K562 (cell line): ENCODE results near the gene KMT2E. TPM values are rescaled to one million over a fixed set of nuclear protein-coding genes. Genes with fewer than 3 reads are reported as not detected.

Experiments
- ATAC-seq: fragments of 200-7000 bp; cut with Tn5 transposase; 3 replicates; pipeline ENCODE4 v1.9.1; 2020; ENCODE audit warnings: moderate library complexity
- BruUV-seq: library from RNA; stranded (reverse); fragments of 400-500 nt; replicated peaks from 2 replicates; lab custom pipeline; 2021; lab: Mats Ljungman, UMichigan
- CTCF ChIA-PET: fragments of 300-600 bp; formaldehyde crosslinking; extraction: SDS; loops from one replicate; lab custom pipeline; 2021; ENCODE audit warnings: low intra/inter-chr PET ratio; lab: Yijun Ruan, JAX
- POLR2A ChIA-PET: fragments of 300-600, 350-650 bp; sonication (Branson Sonifier 250); formaldehyde crosslinking; extraction: SDS; loops from one replicate; lab custom pipeline; 2021; ENCODE audit warnings: antibody characterized with exemption, inconsistent platforms; lab: Yijun Ruan, JAX
- DNase-seq, 4 experiments: peaks; one replicate each; pipeline versions ENCODE4 v3.0.0 to v3.0.0-alpha.2; 2011 to 2018; ENCODE audit warnings: low spot score in 3 of 4, mixed read lengths in 3 of 4; ENCODE audit errors: extremely low read depth in 1 of 4
- FAIRE-seq: peaks from 2 replicates; lab custom pipeline; 2011; peaks lifted over from hg19 to GRCh38; lab: Jason Lieb, UNC
- H2AFZ ChIP-seq: 2 replicates; pipeline ENCODE4 v1.6.0; 2011; ENCODE audit warnings: low read depth, low read length, control low read depth, inconsistent platforms
- H3K27ac ChIP-seq: fragments of 200-600 bp; 3 replicates; pipeline ENCODE4 v1.8.0; 2011; ENCODE audit warnings: low read depth, mild to moderate bottlenecking, control low read depth, inconsistent platforms, low read length, moderate library complexity, mixed read lengths; ENCODE audit errors: extremely low read depth
- H3K27me3 ChIP-seq, 2 experiments: fragments of 300-600 bp in 1 of 2; 2 replicates in 1 of 2; 3 replicates in 1 of 2; pipeline versions ENCODE4 v1.6.0 to v1.8.0; 2011; ENCODE audit warnings: inconsistent platforms in 2 of 2, low read length in 2 of 2, mild to moderate bottlenecking in 1 of 2, mixed read lengths in 1 of 2, moderate library complexity in 1 of 2; ENCODE audit not compliant: control insufficient read depth in 2 of 2, insufficient read depth in 2 of 2
- H3K36me3 ChIP-seq: fragments of 300-600 bp; 3 replicates; pipeline ENCODE4 v1.8.0; 2011; ENCODE audit warnings: mild to moderate bottlenecking, low read length, inconsistent platforms; ENCODE audit not compliant: control insufficient read depth, insufficient read depth
- H3K4me1 ChIP-seq, 2 experiments: fragments of 200-600 bp in 1 of 2; replicated peaks in 1 of 2; 2 replicates in 1 of 2; 3 replicates in 1 of 2; pipeline versions ENCODE4 v1.5.1 to v1.8.0; 2011; ENCODE audit warnings: inconsistent platforms in 2 of 2, low read length in 2 of 2, mild to moderate bottlenecking in 1 of 2, mixed read lengths in 1 of 2, moderate library complexity in 1 of 2; ENCODE audit not compliant: control insufficient read depth in 2 of 2, insufficient read depth in 2 of 2
- H3K4me2 ChIP-seq: 2 replicates; pipeline ENCODE4 v1.6.1; 2011; ENCODE audit warnings: low read length, control low read depth, inconsistent platforms, mixed read lengths; ENCODE audit not compliant: insufficient read depth
- H3K4me3 ChIP-seq: fragments of 200-600 bp; sonication (generic), shearing (Covaris generic); 2 replicates; pipeline ENCODE4 v1.5.1; 2016; ENCODE audit warnings: control low read depth, inconsistent platforms
- H3K79me2 ChIP-seq: fragments of 200-600 bp; 3 replicates; pipeline ENCODE4 v1.8.0; 2011; ENCODE audit warnings: low read length, inconsistent platforms; ENCODE audit not compliant: control insufficient read depth, insufficient read depth
- H3K9ac ChIP-seq, 2 experiments: 2 replicates each; pipeline versions ENCODE4 v1.6.0 to v1.6.1; 2011; ENCODE audit warnings: low read depth in 2 of 2, low read length in 2 of 2, control low read depth in 1 of 2, inconsistent platforms in 1 of 2, mild to moderate bottlenecking in 1 of 2, mixed read lengths in 1 of 2; ENCODE audit not compliant: insufficient read depth in 1 of 2
- H3K9me1 ChIP-seq: one replicate; pipeline ENCODE4 v1.6.0; 2011; ENCODE audit warnings: inconsistent platforms, mild to moderate bottlenecking, low read length, moderate library complexity; ENCODE audit not compliant: control insufficient read depth, insufficient read depth
- H3K9me3 ChIP-seq: replicated peaks from 2 replicates; pipeline ENCODE4 v1.5.1; 2011; ENCODE audit warnings: low read depth, low read length, inconsistent platforms; ENCODE audit not compliant: control insufficient read depth, insufficient read depth
- H4K20me1 ChIP-seq: replicated peaks from 2 replicates; pipeline ENCODE4 v1.6.1; 2011; ENCODE audit warnings: low read length, inconsistent platforms, mixed read lengths; ENCODE audit not compliant: control insufficient read depth, insufficient read depth
- ARID4B ChIP-seq: sonication (generic); formaldehyde crosslinking; IDR thresholded peaks from 2 replicates; pipeline ENCODE4 v1.8.0; 2022; ENCODE audit warnings: mild to moderate bottlenecking, missing genetic modification reagents
- CBX8 ChIP-seq: fragments of 200-600 bp; sonication (generic); IDR thresholded peaks from 2 replicates; pipeline ENCODE4 v1.6.1; 2012; ENCODE audit warnings: borderline replicate concordance, mixed run types, low read depth, mild to moderate bottlenecking, moderate library complexity, mixed read lengths, low read length, control low read depth, inconsistent platforms; ENCODE audit not compliant: poor library complexity, severe bottlenecking; ENCODE audit errors: extremely low read depth
- DPF2 ChIP-seq: fragments of 450-650 bp; IDR thresholded peaks from 2 replicates; pipeline ENCODE4 v1.6.1; 2016
- ERF ChIP-seq: fragments of 450-650 bp; formaldehyde crosslinking; IDR thresholded peaks from 2 replicates; pipeline ENCODE4 v1.4.0; 2020; ENCODE audit warnings: mild to moderate bottlenecking, mixed read lengths
- GMEB1 ChIP-seq: fragments of 250-450 bp; sonication (Bioruptor Pico); IDR thresholded peaks from 2 replicates; pipeline ENCODE4 v1.4.0; 2020; ENCODE audit warnings: mild to moderate bottlenecking
- SRSF9 ChIP-seq: fragments of 200-400 bp; formaldehyde crosslinking; IDR thresholded peaks from 2 replicates; pipeline ENCODE4 v1.6.1; 2017; ENCODE audit warnings: low read depth, low read length, borderline replicate concordance
- ZNF444 ChIP-seq: fragments of 250-450 bp; sonication (Bioruptor Pico); IDR thresholded peaks from 2 replicates; pipeline ENCODE4 v1.4.0; 2020; ENCODE audit warnings: mild to moderate bottlenecking, moderate library complexity
- ZNF512 ChIP-seq: IDR thresholded peaks from 2 replicates; pipeline ENCODE4 v1.6.1; 2016; ENCODE audit warnings: missing genetic modification characterization, missing compliant biosample characterization
- ZNF592 ChIP-seq: fragments of 450-650 bp; IDR thresholded peaks from 2 replicates; pipeline ENCODE4 v1.6.1; 2017; ENCODE audit warnings: antibody characterized with exemption, mild to moderate bottlenecking
- WGBS: fragments of 100-300 bp; shearing (Covaris generic); methylation state at CpG from one replicate; pipeline ENCODE4 v1.1.6; 2016; ENCODE audit warnings: low coverage, mixed read lengths; ENCODE audit not compliant: insufficient coverage; ENCODE audit errors: missing lambda C conversion rate; 5-methylcytosine and 5-hydroxymethylcytosine counted together
- in situ Hi-C: fragments of 300-500 bp; cut with MboI; formaldehyde crosslinking; loops from 4 replicates; pipeline ENCODE4 v1.15.0; 2018; ENCODE audit warnings: inconsistent platforms, mixed read lengths
- intact Hi-C: fragments of 100-400 bp; cut with micrococcal nuclease; formaldehyde crosslinking; loops from 2 replicates; pipeline ENCODE4 v1.14.2; 2022
- polyA plus RNA-seq, 8 experiments: library from polyadenylated mRNA; depleted of rRNA in 4 of 8; stranded (reverse) in 5 of 8; unstranded in 3 of 8; fragments of >200 nt; fragmentation: Nextera tagmentation in 2 of 8; fragmentation: Illumina TruSeq in 1 of 8; extraction: Ambion mirVana in 2 of 8; extraction: Trizol in 1 of 8; gene quantifications; 2 replicates each; pipeline versions ENCODE4 v1.2.1 to v1.2.3, GENCODE V29; 2011 to 2014; ENCODE audit warnings: inconsistent platforms in 1 of 8, missing spikeins in 1 of 8
- total RNA-seq, 7 experiments: library from RNA; depleted of rRNA in 6 of 7; stranded (reverse); fragments of >200 nt in 6 of 7; fragmentation: Illumina TruSeq in 2 of 7; extraction: Trizol in 2 of 7; gene quantifications; 2 replicates each; pipeline versions ENCODE4 v1.2.1 to v1.2.3, GENCODE V29; 2011 to 2021; ENCODE audit warnings: low replicate concordance in 1 of 7

KMT2E gene
- total and polyA plus RNA-seq, 9 of the 15 experiments (the other 6 are each of a cell fraction or from before 2014, with no cell fraction given): 8.9 to 55.3 (median 38.1) TPM

- WGBS: 9% methylated on average over 1 of the region's 1 CpG
- no peak for DNase-seq
- Histone ChIP-seq H3K9me3 (no peaks in the 10 kb centered on the region), H3K4me2 (no peak overlapping the region), H4K20me1 (0 out of 2 replicates have a peak, but pooled peaks cover 4% of the 10 kb centered on the region), H2AFZ (no peak overlapping the region), H3K9ac (no peak overlapping the region), H3K4me3 (no peak overlapping the region), H3K27me3 (no peaks in the 10 kb centered on the region), H3K36me3 (peaks cover 9% of the 10 kb centered on the region; the same call in 1 of the 3 replicates), H3K9me1 (no peaks in the 10 kb centered on the region), H3K27ac (no peak overlapping the region), H3K4me1 (peaks cover 11 to 19% of the 10 kb centered on the region in 2 experiments; a peak in 4 of 5 replicates), H3K79me2 (peaks cover 54% of the 10 kb centered on the region)
- in situ Hi-C loops: no loop called here
- no peak for FAIRE-seq
- BruUV-seq: no TSS peak
- ChIA-PET CTCF (interaction anchor here (0.7 to 1.9 kb wide), 9 partner anchors 34 to 506 kb away, joined by 3 to 14 read pairs (median 3); no protein-coding TSS in a partner anchor), POLR2A (interaction anchor here (0.5 to 4.0 kb wide), 18 partner anchors 9 to 1350 kb away, joined by 3 to 47 read pairs (median 4); partner anchors contain the start of gene KMT2E)
- ATAC-seq: no peak
- intact Hi-C loops: loop anchor here (1.0 to 10.0 kb wide), 8 partner anchors 58 to 606 kb away; no protein-coding TSS in a partner anchor
- TF ChIP-seq DPF2 (0 out of 2 replicates have a peak, but pooled peaks have one; percentile 3), ERF (CRISPR knock-in tag) (no peak), GMEB1 (CRISPR knock-in tag) (no peak), ARID4B (CRISPR knock-in tag) (no peak), CBX8 (no peak), ZNF512 (tag) (peak; percentile 29; the same call in 1 of the 2 replicates), SRSF9 (no peak), ZNF592 (peak; percentile 7; the same call in 1 of the 2 replicates), ZNF444 (CRISPR knock-in tag) (0 out of 2 replicates have a peak, but pooled peaks have one; percentile 0)
Measured at GRCh38 chr7:104981672-104982037, 32.4 kb upstream of the KMT2E start.
